Measurements from ENCODE around the gene PCDHGA1.

Gene PCDHGA1

DNA sequence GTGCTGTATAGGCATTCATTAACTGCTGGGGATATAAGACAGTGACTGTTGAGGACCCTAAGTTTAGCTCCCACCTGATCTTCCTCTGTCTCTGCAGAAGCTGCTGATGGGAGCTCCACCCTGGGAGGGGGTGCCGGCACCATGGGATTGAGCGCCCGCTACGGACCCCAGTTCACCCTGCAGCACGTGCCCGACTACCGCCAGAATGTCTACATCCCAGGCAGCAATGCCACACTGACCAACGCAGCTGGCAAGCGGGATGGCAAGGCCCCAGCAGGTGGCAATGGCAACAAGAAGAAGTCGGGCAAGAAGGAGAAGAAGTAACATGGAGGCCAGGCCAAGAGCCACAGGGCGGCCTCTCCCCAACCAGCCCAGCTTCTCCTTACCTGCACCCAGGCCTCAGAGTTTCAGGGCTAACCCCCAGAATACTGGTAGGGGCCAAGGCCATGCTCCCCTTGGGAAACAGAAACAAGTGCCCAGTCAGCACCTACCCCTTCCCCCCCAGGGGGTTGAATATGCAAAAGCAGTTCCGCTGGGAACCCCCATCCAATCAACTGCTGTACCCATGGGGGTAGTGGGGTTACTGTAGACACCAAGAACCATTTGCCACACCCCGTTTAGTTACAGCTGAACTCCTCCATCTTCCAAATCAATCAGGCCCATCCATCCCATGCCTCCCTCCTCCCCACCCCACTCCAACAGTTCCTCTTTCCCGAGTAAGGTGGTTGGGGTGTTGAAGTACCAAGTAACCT is 180.7 kb downstream of the PCDHGA1 start:
- Histone ChIP-seq H3K4me1 (ENCODE audit: control insufficient read depth, insufficient read depth, low read length) (peaks cover 67% of the 10 kb centered on the region), H3K9ac (ENCODE audit: low read length in 2 of 2) (no peak overlapping the region), H3K27ac (ENCODE audit: low read length) (peak overlapping the region; percentile 93), H3K36me3 (ENCODE audit: control insufficient read depth in 2 of 2, insufficient read depth in 2 of 2, low read length in 2 of 2) (peaks cover 11 to 14% of the 10 kb centered on the region in 2 donors), H3K4me3 (ENCODE audit: low read length in 2 of 2) (no peak overlapping the region), H3K27me3 (ENCODE audit: control insufficient read depth in 1 of 2, insufficient read depth in 2 of 2, low read length in 2 of 2) (no peaks in the 10 kb centered on the region), H3K9me3 (ENCODE audit: control insufficient read depth in 2 of 2, low read length in 2 of 2) (no peaks in the 10 kb centered on the region)

GRCh38 chr5:141511771-141512325 is 181.5 kb downstream of the PCDHGA1 start:
- no peaks in the 10 kb centered on the region for H3K9me3 ChIP-seq (ENCODE audit: control insufficient read depth in 2 of 2, low read length in 2 of 2)
- peak overlapping the region; percentile 93 for H3K27ac ChIP-seq (ENCODE audit: low read length)
- H3K27me3 ChIP-seq (ENCODE audit: control insufficient read depth in 1 of 2, insufficient read depth in 2 of 2, low read length in 2 of 2), result no peaks in the 10 kb centered on the region
- peaks cover 66% of the 10 kb centered on the region for H3K4me1 ChIP-seq (ENCODE audit: control insufficient read depth, insufficient read depth, low read length)
- peak overlapping the region; percentile 89 to 92 for H3K4me3 ChIP-seq (ENCODE audit: low read length in 2 of 2)
- H3K9ac ChIP-seq (ENCODE audit: low read length in 2 of 2), result peak overlapping the region in 1 of 2 donors; percentile 79
- peaks cover 11 to 14% of the 10 kb centered on the region in 2 donors for H3K36me3 ChIP-seq (ENCODE audit: control insufficient read depth in 2 of 2, insufficient read depth in 2 of 2, low read length in 2 of 2)

DNA sequence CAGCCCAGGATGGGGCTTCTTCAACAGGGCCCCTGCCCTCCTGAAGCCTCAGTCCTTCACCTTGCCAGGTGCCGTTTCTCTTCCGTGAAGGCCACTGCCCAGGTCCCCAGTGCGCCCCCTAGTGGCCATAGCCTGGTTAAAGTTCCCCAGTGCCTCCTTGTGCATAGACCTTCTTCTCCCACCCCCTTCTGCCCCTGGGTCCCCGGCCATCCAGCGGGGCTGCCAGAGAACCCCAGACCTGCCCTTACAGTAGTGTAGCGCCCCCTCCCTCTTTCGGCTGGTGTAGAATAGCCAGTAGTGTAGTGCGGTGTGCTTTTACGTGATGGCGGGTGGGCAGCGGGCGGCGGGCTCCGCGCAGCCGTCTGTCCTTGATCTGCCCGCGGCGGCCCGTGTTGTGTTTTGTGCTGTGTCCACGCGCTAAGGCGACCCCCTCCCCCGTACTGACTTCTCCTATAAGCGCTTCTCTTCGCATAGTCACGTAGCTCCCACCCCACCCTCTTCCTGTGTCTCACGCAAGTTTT is 182.1 kb downstream of the PCDHGA1 start:
- peaks cover 11 to 16% of the 10 kb centered on the region in 2 donors for H3K36me3 ChIP-seq (ENCODE audit: control insufficient read depth in 2 of 2, insufficient read depth in 2 of 2, low read length in 2 of 2)
- peak overlapping the region; percentile 93 for H3K27ac ChIP-seq (ENCODE audit: low read length)
- peak overlapping the region; percentile 73 to 79 for H3K9ac ChIP-seq (ENCODE audit: low read length in 2 of 2)
- H3K9me3 ChIP-seq (ENCODE audit: control insufficient read depth in 2 of 2, low read length in 2 of 2), result no peaks in the 10 kb centered on the region
- H3K27me3 ChIP-seq (ENCODE audit: control insufficient read depth in 1 of 2, insufficient read depth in 2 of 2, low read length in 2 of 2), result no peaks in the 10 kb centered on the region
- H3K4me3 ChIP-seq (ENCODE audit: low read length in 2 of 2), result peak overlapping the region; percentile 89 to 92
- H3K4me1 ChIP-seq (ENCODE audit: control insufficient read depth, insufficient read depth, low read length), result peaks cover 60% of the 10 kb centered on the region

GRCh38 chr5:141512911-141513626 is 182.8 kb downstream of the PCDHGA1 start:
- peaks cover 53% of the 10 kb centered on the region for H3K4me1 ChIP-seq (ENCODE audit: control insufficient read depth, insufficient read depth, low read length)
- H3K4me3 ChIP-seq (ENCODE audit: low read length in 2 of 2), result peak overlapping the region; percentile 89 to 92

DNA sequence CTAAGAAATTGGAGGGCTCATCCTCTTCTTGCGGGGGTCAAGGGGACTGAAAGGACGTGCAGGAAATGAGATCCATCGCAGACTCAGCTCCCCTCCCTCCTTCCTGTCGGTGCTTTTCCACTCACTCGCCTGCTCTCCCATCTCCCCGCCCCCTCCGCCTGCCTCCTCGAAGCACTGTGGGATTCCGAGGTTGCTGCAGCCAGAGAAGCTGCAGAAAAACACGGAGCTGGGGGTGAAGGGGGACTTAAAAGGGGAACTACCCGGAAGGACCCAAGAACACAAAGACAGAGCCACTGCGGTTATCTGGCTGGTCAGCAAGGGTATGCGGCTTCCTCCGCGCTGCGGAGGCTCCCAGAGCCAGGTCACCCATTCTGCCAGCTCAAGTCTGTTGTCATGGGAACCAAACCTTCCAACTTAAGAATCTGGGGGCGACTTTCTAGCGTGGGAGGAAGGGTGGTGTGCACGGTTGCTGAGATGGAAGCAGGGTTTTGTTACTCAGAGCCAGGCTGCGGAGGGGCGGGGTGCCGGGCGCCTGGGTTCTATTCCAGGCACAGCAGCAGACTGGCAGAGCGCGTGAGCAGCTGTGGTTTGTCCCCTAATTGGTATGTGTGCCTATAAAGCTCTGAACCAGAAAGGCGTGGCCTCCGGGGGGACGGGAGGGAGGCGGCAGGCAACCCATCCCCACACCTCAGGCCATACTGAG is 183.5 kb downstream of the PCDHGA1 start:
- Histone ChIP-seq H3K4me3 (ENCODE audit: low read length in 2 of 2) (peak overlapping the region; percentile 89 to 92), H3K36me3 (ENCODE audit: control insufficient read depth in 2 of 2, insufficient read depth in 2 of 2, low read length in 2 of 2) (peaks cover 11 to 16% of the 10 kb centered on the region in 2 donors), H3K27ac (ENCODE audit: low read length) (peak overlapping the region; percentile 93), H3K9ac (ENCODE audit: low read length in 2 of 2) (peak overlapping the region; percentile 73 to 79), H3K4me1 (ENCODE audit: control insufficient read depth, insufficient read depth, low read length) (peaks cover 48% of the 10 kb centered on the region), H3K27me3 (ENCODE audit: control insufficient read depth in 1 of 2, insufficient read depth in 2 of 2, low read length in 2 of 2) (no peaks in the 10 kb centered on the region), H3K9me3 (ENCODE audit: control insufficient read depth in 2 of 2, low read length in 2 of 2) (no peaks in the 10 kb centered on the region)

More at GRCh38 chr5:141512911-141513626, 182.8 kb downstream of the PCDHGA1 start:
- Histone ChIP-seq H3K27me3 (ENCODE audit: control insufficient read depth in 1 of 2, insufficient read depth in 2 of 2, low read length in 2 of 2) (no peaks in the 10 kb centered on the region), H3K36me3 (ENCODE audit: control insufficient read depth in 2 of 2, insufficient read depth in 2 of 2, low read length in 2 of 2) (peaks cover 11 to 16% of the 10 kb centered on the region in 2 donors), H3K9me3 (ENCODE audit: control insufficient read depth in 2 of 2, low read length in 2 of 2) (no peaks in the 10 kb centered on the region), H3K27ac (ENCODE audit: low read length) (peak overlapping the region; percentile 93), H3K9ac (ENCODE audit: low read length in 2 of 2) (peak overlapping the region; percentile 73 to 79)

GRCh38 chr5:141514330-141515133 is 184.2 kb downstream of the PCDHGA1 start:
- peak overlapping the region; percentile 89 to 92 for H3K4me3 ChIP-seq (ENCODE audit: low read length in 2 of 2)
- H3K4me1 ChIP-seq (ENCODE audit: control insufficient read depth, insufficient read depth, low read length), result peaks cover 42% of the 10 kb centered on the region
- no peaks in the 10 kb centered on the region for H3K9me3 ChIP-seq (ENCODE audit: control insufficient read depth in 2 of 2, low read length in 2 of 2)
- H3K27me3 ChIP-seq (ENCODE audit: control insufficient read depth in 1 of 2, insufficient read depth in 2 of 2, low read length in 2 of 2), result no peaks in the 10 kb centered on the region
- H3K36me3 ChIP-seq (ENCODE audit: control insufficient read depth in 2 of 2, insufficient read depth in 2 of 2, low read length in 2 of 2), result peaks cover 11 to 16% of the 10 kb centered on the region in 2 donors
- peak overlapping the region; percentile 47 to 79 for H3K9ac ChIP-seq (ENCODE audit: low read length in 2 of 2)
- H3K27ac ChIP-seq (ENCODE audit: low read length), result peak overlapping the region; percentile 93

GRCh38 chr5:141515141-141515540 is 184.8 kb downstream of the PCDHGA1 start:
- peak overlapping the region; percentile 36 to 79 for H3K9ac ChIP-seq (ENCODE audit: low read length in 2 of 2)
- peak overlapping the region; percentile 93 for H3K27ac ChIP-seq (ENCODE audit: low read length)
- H3K9me3 ChIP-seq (ENCODE audit: control insufficient read depth in 2 of 2, low read length in 2 of 2), result no peaks in the 10 kb centered on the region
- H3K27me3 ChIP-seq (ENCODE audit: control insufficient read depth in 1 of 2, insufficient read depth in 2 of 2, low read length in 2 of 2), result no peaks in the 10 kb centered on the region
- H3K4me1 ChIP-seq (ENCODE audit: control insufficient read depth, insufficient read depth, low read length), result peaks cover 37% of the 10 kb centered on the region
- no peak overlapping the region for H3K4me3 ChIP-seq (ENCODE audit: low read length in 2 of 2)
- peaks cover 11 to 13% of the 10 kb centered on the region in 2 donors for H3K36me3 ChIP-seq (ENCODE audit: control insufficient read depth in 2 of 2, insufficient read depth in 2 of 2, low read length in 2 of 2)

DNA sequence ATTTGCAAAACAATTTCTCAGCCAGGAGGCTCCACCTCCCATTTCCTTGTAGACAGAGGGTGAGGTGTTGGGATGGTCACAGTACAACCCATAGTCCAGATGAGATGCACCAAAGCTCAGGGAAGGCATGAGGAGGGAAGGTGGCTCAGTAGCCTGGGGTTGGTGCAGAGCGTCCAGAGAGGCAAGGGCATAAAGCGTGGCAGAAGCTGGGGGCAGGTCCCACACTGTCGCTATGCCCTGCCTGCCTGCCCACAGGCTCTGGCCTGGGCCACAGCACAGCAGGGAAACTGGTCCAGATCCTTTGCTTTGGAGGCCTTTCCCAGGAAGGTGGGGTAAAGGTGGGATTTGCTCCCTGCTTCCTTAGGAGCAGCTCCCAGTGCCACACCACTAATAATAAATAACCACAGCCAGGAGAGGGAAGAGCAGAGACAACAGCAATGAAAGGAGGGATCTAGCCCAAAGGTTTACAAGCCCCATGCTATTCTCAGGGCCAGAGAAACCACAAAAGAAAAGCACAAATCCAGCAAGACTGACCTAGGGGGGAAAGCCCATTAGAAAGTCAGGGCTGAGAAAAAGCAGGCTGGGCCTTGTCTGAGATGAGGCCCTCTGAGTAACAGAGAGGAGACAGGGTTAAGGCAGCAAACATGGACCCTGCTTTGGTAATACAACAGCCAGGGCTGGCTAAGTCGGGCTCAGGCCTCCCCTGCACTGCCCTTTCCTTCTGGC is 185.8 kb downstream of the PCDHGA1 start:
- peaks cover 6 to 10% of the 10 kb centered on the region in 2 donors for H3K36me3 ChIP-seq (ENCODE audit: control insufficient read depth in 2 of 2, insufficient read depth in 2 of 2, low read length in 2 of 2)
- H3K27me3 ChIP-seq (ENCODE audit: control insufficient read depth in 1 of 2, insufficient read depth in 2 of 2, low read length in 2 of 2), result no peaks in the 10 kb centered on the region
- H3K9me3 ChIP-seq (ENCODE audit: control insufficient read depth in 2 of 2, low read length in 2 of 2), result no peaks in the 10 kb centered on the region
- H3K9ac ChIP-seq (ENCODE audit: low read length in 2 of 2), result no peak overlapping the region
- H3K27ac ChIP-seq (ENCODE audit: low read length), result peak overlapping the region; percentile 24
- H3K4me1 ChIP-seq (ENCODE audit: control insufficient read depth, insufficient read depth, low read length), result peaks cover 40% of the 10 kb centered on the region
- no peak overlapping the region for H3K4me3 ChIP-seq (ENCODE audit: low read length in 2 of 2)

- H3K27ac ChIP-seq (ENCODE audit: low read length), result peak overlapping the region; percentile 24
- H3K4me1 ChIP-seq (ENCODE audit: control insufficient read depth, insufficient read depth, low read length), result peaks cover 40% of the 10 kb centered on the region
- H3K36me3 ChIP-seq (ENCODE audit: control insufficient read depth in 2 of 2, insufficient read depth in 2 of 2, low read length in 2 of 2), result peaks cover under 1 to 5% of the 10 kb centered on the region in 2 donors
- no peaks in the 10 kb centered on the region for H3K9me3 ChIP-seq (ENCODE audit: control insufficient read depth in 2 of 2, low read length in 2 of 2)
- no peak overlapping the region for H3K9ac ChIP-seq (ENCODE audit: low read length in 2 of 2)
- no peaks in the 10 kb centered on the region for H3K27me3 ChIP-seq (ENCODE audit: control insufficient read depth in 1 of 2, insufficient read depth in 2 of 2, low read length in 2 of 2)
- no peak overlapping the region for H3K4me3 ChIP-seq (ENCODE audit: low read length in 2 of 2)
These were observed 186.3 kb downstream of the PCDHGA1 start for GRCh38 chr5:141516672-141517025.
